SK-N-SH (cell line): ENCODE results near the gene MAGI2. TPM values are rescaled to one million over a fixed set of nuclear protein-coding genes. Genes with fewer than 3 reads are reported as not detected.

Experiments
- CTCF ChIA-PET: fragments of 300-600, 350-600 bp; formaldehyde crosslinking; extraction: SDS; loops from one replicate; lab custom pipeline; 2021; lab: Yijun Ruan, JAX
- POLR2A ChIA-PET: fragments of 350-600 bp; sonication (Branson Sonifier 250); formaldehyde crosslinking; extraction: SDS; loops from one replicate; lab custom pipeline; 2020; ENCODE audit warnings: antibody characterized with exemption, inconsistent platforms; lab: Yijun Ruan, JAX
- DNase-seq: peaks from one replicate; pipeline ENCODE4 v3.0.0; 2012
- H2AFZ ChIP-seq: fragments of 200-600 bp; sonication (generic); 2 replicates; pipeline ENCODE4 v1.8.1; 2016; ENCODE audit warnings: antibody characterized with exemption, mild to moderate bottlenecking, low read depth
- H3F3A ChIP-seq: fragments of 200-600 bp; sonication (generic); replicated peaks from 2 replicates; pipeline ENCODE3; 2016; ENCODE audit warnings: antibody characterized with exemption, mild to moderate bottlenecking; ENCODE audit not compliant: insufficient read depth
- H3K27ac ChIP-seq, 2 experiments: fragments of 200-500 bp in 1 of 2; fragments of 200-600 bp in 1 of 2; sonication (Bioruptor generic) in 1 of 2; sonication (generic), shearing (Covaris generic) in 1 of 2; 2 replicates each; pipeline versions ENCODE4 v1.5.1 to v1.6.1; 2014 to 2016; ENCODE audit warnings: low read depth in 2 of 2, inconsistent platforms in 1 of 2, low read length in 1 of 2, mild to moderate bottlenecking in 1 of 2, mixed read lengths in 1 of 2
- H3K27me3 ChIP-seq: fragments of 200-600 bp; sonication (generic), shearing (Covaris generic); 2 replicates; pipeline ENCODE4 v1.6.1; 2016; ENCODE audit warnings: mixed run types; ENCODE audit not compliant: insufficient read depth
- H3K36me3 ChIP-seq, 2 experiments: fragments of 200-500 bp in 1 of 2; fragments of 200-600 bp in 1 of 2; sonication (Bioruptor generic) in 1 of 2; sonication (generic) in 1 of 2; replicated peaks in 1 of 2; 2 replicates each; pipeline versions ENCODE3 to v1.5.1; 2014 to 2016; ENCODE audit warnings: low read length in 1 of 2, mild to moderate bottlenecking in 1 of 2; ENCODE audit not compliant: insufficient read depth in 2 of 2, control insufficient read depth in 1 of 2
- H3K4me1 ChIP-seq, 2 experiments: fragments of 200-500 bp in 1 of 2; fragments of 200-600 bp in 1 of 2; sonication (Bioruptor generic) in 1 of 2; sonication (generic), shearing (Covaris generic) in 1 of 2; 2 replicates each; pipeline versions ENCODE4 v1.5.1 to v1.6.1; 2014 to 2016; ENCODE audit warnings: low read depth in 1 of 2, low read length in 1 of 2, mixed run types in 1 of 2; ENCODE audit not compliant: insufficient read depth in 2 of 2, control insufficient read depth in 1 of 2
- H3K4me2 ChIP-seq: fragments of 200-600 bp; sonication (generic), shearing (Covaris generic); 2 replicates; pipeline ENCODE4 v1.6.1; 2017; ENCODE audit warnings: mixed run types
- H3K4me3 ChIP-seq, 2 experiments: fragments of 200-500 bp in 1 of 2; fragments of 200-600 bp in 1 of 2; sonication (Bioruptor generic) in 1 of 2; sonication (generic), shearing (Covaris generic) in 1 of 2; 2 replicates each; pipeline versions ENCODE4 v1.5.1 to v1.8.1; 2014 to 2016; ENCODE audit warnings: low read depth in 2 of 2, inconsistent platforms in 1 of 2, low read length in 1 of 2, mild to moderate bottlenecking in 1 of 2, mixed read lengths in 1 of 2, moderate library complexity in 1 of 2
- H3K79me2 ChIP-seq: fragments of 200-600 bp; sonication (generic); 2 replicates; pipeline ENCODE4 v1.8.1; 2017; ENCODE audit warnings: mild to moderate bottlenecking; ENCODE audit not compliant: insufficient read depth
- H3K9ac ChIP-seq: fragments of 200-600 bp; sonication (generic); 2 replicates; pipeline ENCODE4 v1.6.1; 2017; ENCODE audit warnings: mixed run types
- H3K9me2 ChIP-seq: fragments of 200-600 bp; sonication (generic); 2 replicates; pipeline ENCODE4 v1.6.1; 2017; ENCODE audit warnings: mixed run types
- H3K9me3 ChIP-seq: fragments of 200-600 bp; sonication (generic); 2 replicates; pipeline ENCODE4 v1.6.1; 2017; ENCODE audit warnings: mixed run types, mild to moderate bottlenecking, moderate library complexity
- H4K20me1 ChIP-seq: fragments of 200-600 bp; sonication (generic); 2 replicates; pipeline ENCODE4 v1.6.1; 2017; ENCODE audit warnings: mild to moderate bottlenecking, mixed run types; ENCODE audit not compliant: insufficient read depth
- EZH2phosphoT487 ChIP-seq: fragments of 200-600 bp; sonication (generic); IDR thresholded peaks from 2 replicates; pipeline ENCODE4 v1.6.1; 2017; ENCODE audit warnings: low read depth, mixed run types, mild to moderate bottlenecking, antibody characterized with exemption, moderate library complexity, borderline replicate concordance
- FOSL2 ChIP-seq: IDR thresholded peaks from 2 replicates; pipeline ENCODE4 v1.4.0; 2012; ENCODE audit warnings: low read depth, mild to moderate bottlenecking, moderate library complexity, borderline replicate concordance
- FOXJ3 ChIP-seq: sonication (generic); formaldehyde crosslinking; IDR thresholded peaks from 2 replicates; pipeline ENCODE4 v1.5.1; 2020; ENCODE audit warnings: mild to moderate bottlenecking, missing genetic modification reagents
- GABPA ChIP-seq: IDR thresholded peaks from 2 replicates; pipeline ENCODE4 v1.4.0; 2012; ENCODE audit warnings: low read depth, mild to moderate bottlenecking
- GATA2 ChIP-seq: sonication (generic); formaldehyde crosslinking; IDR thresholded peaks from 2 replicates; pipeline ENCODE4 v1.5.0; 2020; ENCODE audit warnings: mild to moderate bottlenecking, missing genetic modification reagents
- JUND ChIP-seq: IDR thresholded peaks from 2 replicates; pipeline ENCODE4 v1.4.0; 2012
- MEF2A ChIP-seq: IDR thresholded peaks from 2 replicates; pipeline ENCODE4 v1.4.0; 2012; ENCODE audit warnings: low read depth, borderline replicate concordance
- MXI1 ChIP-seq: IDR thresholded peaks from 2 replicates; pipeline ENCODE4 v1.6.1; 2012; ENCODE audit warnings: mild to moderate bottlenecking, low read depth, low read length, improper control_type of control experiment
- NFIC ChIP-seq: IDR thresholded peaks from 2 replicates; pipeline ENCODE4 v1.4.0; 2012; ENCODE audit warnings: borderline replicate concordance
- NRF1 ChIP-seq: IDR thresholded peaks from 2 replicates; pipeline ENCODE4 v1.6.1; 2012; ENCODE audit warnings: low read depth, mild to moderate bottlenecking, low read length
- RCOR1 ChIP-seq: fragments of 150-350 bp; IDR thresholded peaks from 2 replicates; pipeline ENCODE4 v1.6.1; 2017; ENCODE audit warnings: antibody characterized with exemption, low read length
- RXRA ChIP-seq: IDR thresholded peaks from 2 replicates; pipeline ENCODE4 v1.4.0; 2012; ENCODE audit warnings: low read depth, mild to moderate bottlenecking, borderline replicate concordance
- SIN3A ChIP-seq: IDR thresholded peaks from 2 replicates; pipeline ENCODE4 v1.6.1; 2012; ENCODE audit warnings: low read depth, mild to moderate bottlenecking, low read length, moderate library complexity, borderline replicate concordance
- TCF12 ChIP-seq: IDR thresholded peaks from 2 replicates; pipeline ENCODE4 v1.4.0; 2012
- WGBS: methylation state at CpG from one replicate; pipeline ENCODE4 v1.1.6; 2017; ENCODE audit warnings: low lambda C conversion rate; 5-methylcytosine and 5-hydroxymethylcytosine counted together
- polyA plus RNA-seq, 3 experiments: library from polyadenylated mRNA; depleted of rRNA; stranded (reverse); fragments of >200 nt; gene quantifications; 2 replicates each; pipeline ENCODE4 v1.2.3, GENCODE V29; 2012
- TF ChIP-seq, protein P1 (sequence below): IDR thresholded peaks from 2 replicates; pipeline ENCODE4; 2012
- TF ChIP-seq, protein P2 (sequence below): fragments of 150-350 bp; IDR thresholded peaks from 2 replicates; pipeline ENCODE4 v1.6.1; 2017; ENCODE audit warnings: antibody characterized with exemption, low read length, low read depth, borderline replicate concordance
- TF ChIP-seq, protein P3 (sequence below): fragments of 200-600 bp; sonication (generic); IDR thresholded peaks from 2 replicates; pipeline ENCODE4 v1.6.1; 2017; ENCODE audit warnings: antibody characterized with exemption, mild to moderate bottlenecking, moderate library complexity
- TF ChIP-seq, protein P4 (sequence below): IDR thresholded peaks from 2 replicates; pipeline ENCODE4 v1.4.0; 2012; ENCODE audit warnings: low read depth
- TF ChIP-seq, protein P5 (sequence below): IDR thresholded peaks from 2 replicates; pipeline ENCODE4 v1.4.0; 2012; ENCODE audit warnings: low read depth, borderline replicate concordance

MAGI2 gene
- polyA plus RNA-seq, 1 of the 3 experiments (the other 2 are of a cell fraction): 1.1 TPM

DNA sequence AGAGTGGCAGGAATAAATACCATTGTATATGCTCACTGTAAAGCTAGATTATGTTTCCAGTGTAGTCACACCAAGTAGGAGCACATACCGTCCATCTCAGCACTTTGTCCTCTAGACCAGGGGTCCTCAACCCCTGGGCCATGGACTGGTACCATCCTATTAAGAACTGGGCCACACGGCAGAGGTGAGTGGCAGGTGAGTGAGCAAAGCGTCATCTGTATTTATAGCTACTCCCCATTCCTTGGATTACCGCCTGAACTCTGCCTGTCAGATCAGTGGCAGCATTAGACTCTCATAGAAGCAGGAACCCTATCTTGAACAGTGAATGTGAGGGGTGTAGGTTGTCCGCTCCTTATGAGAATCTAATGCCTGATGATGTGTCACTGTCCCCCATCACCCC lies 735.3 kb downstream of the MAGI2 start:
- Histone ChIP-seq H3K27ac (no peak overlapping the region), H3K4me1 (peaks cover 0 to 4% of the 10 kb centered on the region in 2 experiments; a peak in 2 of 4 replicates), H2AFZ (no peak overlapping the region), H3K9ac (no peak overlapping the region), H3F3A (no peaks in the 10 kb centered on the region), H3K4me3 (no peak overlapping the region), H3K9me3 (no peaks in the 10 kb centered on the region), H3K9me2 (no peaks in the 10 kb centered on the region), H4K20me1 (no peaks in the 10 kb centered on the region), H3K27me3 (no peaks in the 10 kb centered on the region), H3K36me3 (no peaks in the 10 kb centered on the region), H3K79me2 (no peaks in the 10 kb centered on the region), H3K4me2 (no peak overlapping the region)
- WGBS: 83% methylated on average over 5 of the region's 5 CpGs
- no peak for TF ChIP-seq GATA2
- no peak for TF ChIP-seq MXI1
- no peak for TF ChIP-seq RXRA
- no peak for TF ChIP-seq TCF12
- TF ChIP-seq FOSL2: no peak
- no peak for TF ChIP-seq EZH2phosphoT487
- TF ChIP-seq RCOR1: no peak
- TF ChIP-seq, protein P1, sequence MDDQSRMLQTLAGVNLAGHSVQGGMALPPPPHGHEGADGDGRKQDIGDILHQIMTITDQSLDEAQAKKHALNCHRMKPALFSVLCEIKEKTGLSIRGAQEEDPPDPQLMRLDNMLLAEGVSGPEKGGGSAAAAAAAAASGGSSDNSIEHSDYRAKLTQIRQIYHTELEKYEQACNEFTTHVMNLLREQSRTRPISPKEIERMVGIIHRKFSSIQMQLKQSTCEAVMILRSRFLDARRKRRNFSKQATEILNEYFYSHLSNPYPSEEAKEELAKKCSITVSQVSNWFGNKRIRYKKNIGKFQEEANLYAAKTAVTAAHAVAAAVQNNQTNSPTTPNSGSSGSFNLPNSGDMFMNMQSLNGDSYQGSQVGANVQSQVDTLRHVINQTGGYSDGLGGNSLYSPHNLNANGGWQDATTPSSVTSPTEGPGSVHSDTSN: no peak
- no peak for TF ChIP-seq MEF2A
- TF ChIP-seq NRF1: no peak
- TF ChIP-seq FOXJ3 (CRISPR knock-in tag): no peak
- TF ChIP-seq, protein P2, sequence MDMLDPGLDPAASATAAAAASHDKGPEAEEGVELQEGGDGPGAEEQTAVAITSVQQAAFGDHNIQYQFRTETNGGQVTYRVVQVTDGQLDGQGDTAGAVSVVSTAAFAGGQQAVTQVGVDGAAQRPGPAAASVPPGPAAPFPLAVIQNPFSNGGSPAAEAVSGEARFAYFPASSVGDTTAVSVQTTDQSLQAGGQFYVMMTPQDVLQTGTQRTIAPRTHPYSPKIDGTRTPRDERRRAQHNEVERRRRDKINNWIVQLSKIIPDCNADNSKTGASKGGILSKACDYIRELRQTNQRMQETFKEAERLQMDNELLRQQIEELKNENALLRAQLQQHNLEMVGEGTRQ: no peak
- TF ChIP-seq, protein P3, sequence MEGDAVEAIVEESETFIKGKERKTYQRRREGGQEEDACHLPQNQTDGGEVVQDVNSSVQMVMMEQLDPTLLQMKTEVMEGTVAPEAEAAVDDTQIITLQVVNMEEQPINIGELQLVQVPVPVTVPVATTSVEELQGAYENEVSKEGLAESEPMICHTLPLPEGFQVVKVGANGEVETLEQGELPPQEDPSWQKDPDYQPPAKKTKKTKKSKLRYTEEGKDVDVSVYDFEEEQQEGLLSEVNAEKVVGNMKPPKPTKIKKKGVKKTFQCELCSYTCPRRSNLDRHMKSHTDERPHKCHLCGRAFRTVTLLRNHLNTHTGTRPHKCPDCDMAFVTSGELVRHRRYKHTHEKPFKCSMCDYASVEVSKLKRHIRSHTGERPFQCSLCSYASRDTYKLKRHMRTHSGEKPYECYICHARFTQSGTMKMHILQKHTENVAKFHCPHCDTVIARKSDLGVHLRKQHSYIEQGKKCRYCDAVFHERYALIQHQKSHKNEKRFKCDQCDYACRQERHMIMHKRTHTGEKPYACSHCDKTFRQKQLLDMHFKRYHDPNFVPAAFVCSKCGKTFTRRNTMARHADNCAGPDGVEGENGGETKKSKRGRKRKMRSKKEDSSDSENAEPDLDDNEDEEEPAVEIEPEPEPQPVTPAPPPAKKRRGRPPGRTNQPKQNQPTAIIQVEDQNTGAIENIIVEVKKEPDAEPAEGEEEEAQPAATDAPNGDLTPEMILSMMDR: no peak
- no peak for TF ChIP-seq JUND
- CTCF ChIA-PET: interaction anchor here (1.2 to 1.6 kb wide), 2 partner anchors 67 to 159 kb away, joined by 3 read pairs; no protein-coding TSS in a partner anchor
- POLR2A ChIA-PET: no interaction called here
- no peak for DNase-seq

DNA sequence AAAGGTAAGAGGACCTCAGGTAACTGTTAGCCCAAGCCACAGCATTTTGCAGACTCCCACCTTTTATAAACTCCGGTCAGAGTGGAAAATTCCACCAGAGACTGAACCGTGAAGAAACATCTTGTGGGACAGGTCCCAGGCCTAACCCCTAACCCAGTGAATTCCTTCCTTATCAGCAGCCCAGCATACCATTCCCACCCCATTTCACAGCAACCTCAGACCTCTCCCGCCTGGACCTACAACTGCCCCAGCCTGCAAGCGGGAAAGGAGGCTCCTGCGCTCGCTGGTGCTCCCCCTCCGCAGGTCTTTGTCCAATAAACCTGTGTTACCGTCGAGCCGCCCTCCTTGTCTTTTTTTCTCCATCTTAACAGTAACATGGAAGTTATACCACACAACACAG lies 736.6 kb downstream of the MAGI2 start:
- Histone ChIP-seq H3K79me2 (no peaks in the 10 kb centered on the region), H3F3A (no peaks in the 10 kb centered on the region), H3K36me3 (no peaks in the 10 kb centered on the region), H3K4me1 (peaks cover 0 to 4% of the 10 kb centered on the region in 2 experiments; a peak in 2 of 4 replicates), H3K4me3 (no peak overlapping the region)
- POLR2A ChIA-PET: no interaction called here
- no peak for TF ChIP-seq NFIC
- TF ChIP-seq, protein P4, sequence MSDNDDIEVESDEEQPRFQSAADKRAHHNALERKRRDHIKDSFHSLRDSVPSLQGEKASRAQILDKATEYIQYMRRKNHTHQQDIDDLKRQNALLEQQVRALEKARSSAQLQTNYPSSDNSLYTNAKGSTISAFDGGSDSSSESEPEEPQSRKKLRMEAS: no peak
- no peak for TF ChIP-seq GABPA
- TF ChIP-seq FOXJ3 (CRISPR knock-in tag): no peak
- TF ChIP-seq SIN3A: no peak
- TF ChIP-seq, protein P1: no peak
- no peak for TF ChIP-seq RXRA
- TF ChIP-seq MEF2A: no peak
- no peak for TF ChIP-seq MXI1
- TF ChIP-seq, protein P5, sequence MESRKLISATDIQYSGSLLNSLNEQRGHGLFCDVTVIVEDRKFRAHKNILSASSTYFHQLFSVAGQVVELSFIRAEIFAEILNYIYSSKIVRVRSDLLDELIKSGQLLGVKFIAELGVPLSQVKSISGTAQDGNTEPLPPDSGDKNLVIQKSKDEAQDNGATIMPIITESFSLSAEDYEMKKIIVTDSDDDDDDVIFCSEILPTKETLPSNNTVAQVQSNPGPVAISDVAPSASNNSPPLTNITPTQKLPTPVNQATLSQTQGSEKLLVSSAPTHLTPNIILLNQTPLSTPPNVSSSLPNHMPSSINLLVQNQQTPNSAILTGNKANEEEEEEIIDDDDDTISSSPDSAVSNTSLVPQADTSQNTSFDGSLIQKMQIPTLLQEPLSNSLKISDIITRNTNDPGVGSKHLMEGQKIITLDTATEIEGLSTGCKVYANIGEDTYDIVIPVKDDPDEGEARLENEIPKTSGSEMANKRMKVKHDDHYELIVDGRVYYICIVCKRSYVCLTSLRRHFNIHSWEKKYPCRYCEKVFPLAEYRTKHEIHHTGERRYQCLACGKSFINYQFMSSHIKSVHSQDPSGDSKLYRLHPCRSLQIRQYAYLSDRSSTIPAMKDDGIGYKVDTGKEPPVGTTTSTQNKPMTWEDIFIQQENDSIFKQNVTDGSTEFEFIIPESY: no peak
- TF ChIP-seq, all 33 proteins: peak for 0
- Histone ChIP-seq H3K9ac (no peak overlapping the region), H3K9me2 (no peaks in the 10 kb centered on the region), H2AFZ (no peak overlapping the region), H3K27ac (no peak overlapping the region), H4K20me1 (no peaks in the 10 kb centered on the region), H3K9me3 (no peaks in the 10 kb centered on the region), H3K27me3 (no peaks in the 10 kb centered on the region), H3K4me2 (no peak overlapping the region)
- DNase-seq: no peak
- 93% methylated on average over 10 of the region's 10 CpGs for WGBS
- CTCF ChIA-PET: no interaction called here
